NCI-H1105 (cell line): ENCODE measurements around the gene AHSG.
A peak's percentile ranks its signal among the peaks of the same experiment; 100 is the strongest.

Source experiments
- DNase-seq: peaks from one replicate; lab custom pipeline; 2025; lab: John Stamatoyannopoulos, UW

AHSG gene

DNA sequence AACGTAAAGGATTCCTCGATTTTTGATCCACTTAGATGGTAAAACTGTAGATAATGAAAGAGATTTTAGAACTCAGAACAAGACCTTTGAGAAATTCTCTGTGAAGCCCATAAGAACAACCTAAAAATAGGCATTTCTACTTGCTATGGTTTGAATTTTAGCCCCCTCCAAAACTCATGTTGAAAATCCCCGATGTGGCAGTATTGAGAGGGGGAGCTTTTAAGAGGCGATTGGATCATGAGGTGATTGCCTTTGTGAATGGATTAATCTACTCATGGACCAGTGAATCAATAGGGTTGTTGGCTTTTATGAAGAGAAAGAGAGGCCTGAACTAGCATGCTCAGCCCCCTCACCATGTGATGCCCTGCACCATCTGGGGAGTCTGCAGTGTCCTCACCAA lies 20.2 kb upstream of the AHSG start:
- DNase-seq: no peak

DNA sequence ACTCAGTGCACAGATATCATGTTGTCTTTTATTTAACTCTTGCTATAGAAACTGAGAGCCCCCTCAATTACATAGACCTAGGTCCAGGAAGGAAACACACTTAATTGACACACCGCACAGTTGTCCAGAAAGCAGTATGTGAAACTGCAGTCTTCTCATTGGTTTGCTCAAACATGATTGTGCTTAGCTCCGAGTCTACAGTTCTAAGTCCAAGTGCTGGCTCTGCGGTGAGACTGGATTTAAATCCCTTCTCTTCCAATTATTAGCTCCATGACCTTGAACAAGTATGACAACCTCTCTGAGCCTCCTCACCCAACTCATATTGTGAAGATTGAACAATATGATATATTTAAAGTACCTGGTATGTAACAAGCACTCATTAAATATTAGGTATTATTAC lies 19.0 kb upstream of the AHSG start:
- DNase-seq: no peak

- DNase-seq: no peak
Observed at GRCh38 chr3:186594591-186595113, 18.2 kb upstream of the AHSG start.

DNA sequence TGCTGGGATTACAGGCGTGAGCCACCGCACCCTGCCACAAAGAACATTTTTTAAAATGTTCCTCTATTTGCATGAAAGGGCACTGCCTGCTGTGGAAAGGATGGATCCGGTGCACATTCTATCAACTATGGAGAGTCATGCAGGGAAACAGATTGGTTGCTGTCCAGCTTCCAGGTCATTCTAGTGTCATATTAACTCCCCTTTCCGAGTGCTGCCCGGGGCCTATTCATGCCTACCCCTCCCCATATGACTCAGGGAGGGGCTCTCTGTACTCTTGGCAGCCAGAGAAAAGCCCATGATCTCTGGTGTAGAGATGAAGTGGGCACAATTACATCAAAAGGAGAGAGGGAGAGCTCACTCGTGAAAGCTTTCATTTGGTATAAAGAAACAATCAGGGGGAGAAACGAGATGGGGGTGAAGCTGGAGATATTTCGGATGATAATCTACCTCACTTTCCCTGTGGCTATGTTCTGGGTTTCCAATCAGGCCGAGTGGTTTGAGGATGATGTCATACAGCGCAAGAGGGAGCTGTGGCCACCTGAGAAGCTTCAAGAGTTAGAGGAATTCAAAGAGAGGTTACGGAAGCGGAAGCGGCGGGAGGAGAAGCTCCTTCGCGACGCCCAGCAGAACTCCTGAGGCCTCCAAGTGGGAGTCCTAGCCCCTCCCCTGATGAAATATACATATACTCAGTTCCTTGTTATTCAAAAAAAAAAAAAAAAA lies 16.1 kb upstream of the AHSG start:
- no peak for DNase-seq

GRCh38 chr3:186598108-186598784 lies 14.6 kb upstream of the AHSG start:
- no peak for DNase-seq

DNA sequence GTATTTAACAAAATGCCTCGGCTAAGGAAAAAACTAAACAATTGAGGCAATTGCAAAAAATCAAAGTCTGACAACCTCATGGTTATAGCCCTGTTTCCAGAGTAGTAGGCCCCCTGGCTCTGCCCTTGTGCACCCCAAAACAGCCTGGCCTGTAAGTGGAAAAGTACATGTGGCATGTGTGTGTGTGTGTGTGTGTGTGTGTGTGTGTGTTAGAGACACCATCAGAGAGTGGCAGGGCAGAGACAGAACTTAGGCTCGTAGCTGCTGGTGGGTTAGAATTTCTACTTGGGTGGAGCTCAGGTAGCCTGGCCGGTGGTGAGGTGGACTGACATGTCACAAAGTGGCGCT lies 14.1 kb upstream of the AHSG start:
- no peak for DNase-seq

DNA sequence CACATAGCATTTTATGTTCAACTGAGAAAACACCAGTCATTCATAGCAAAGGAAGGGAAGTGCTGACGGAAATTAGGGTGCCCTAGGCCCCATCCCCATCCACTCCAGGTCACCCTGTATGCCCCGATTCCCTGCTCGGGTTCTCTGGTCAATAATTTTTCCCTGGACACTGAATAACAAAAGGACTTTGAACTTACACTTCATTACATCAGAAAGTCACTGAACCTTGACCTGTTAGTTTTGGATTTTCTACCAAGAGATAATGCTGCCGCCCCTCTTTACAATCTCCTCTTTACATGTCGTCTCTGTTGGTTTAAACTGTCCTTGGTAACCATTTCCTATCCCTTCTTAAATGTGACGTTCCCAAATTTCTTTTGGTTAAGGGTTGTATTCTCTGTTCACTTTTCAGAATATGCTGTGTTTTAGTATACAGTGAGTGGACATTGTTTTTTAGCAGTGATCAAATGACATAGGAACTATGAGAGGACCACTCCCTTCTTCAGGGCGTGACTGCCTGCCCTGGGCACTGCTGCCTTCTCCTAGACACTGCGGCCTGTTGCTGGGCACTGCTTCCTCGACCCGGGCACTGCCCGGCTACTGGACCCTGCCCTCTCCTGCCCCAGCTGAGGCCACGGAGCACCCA lies 13.6 kb upstream of the AHSG start:
- no peak for DNase-seq

- no peak for DNase-seq
Observed at GRCh38 chr3:186599785-186600166, 13.1 kb upstream of the AHSG start.

DNA sequence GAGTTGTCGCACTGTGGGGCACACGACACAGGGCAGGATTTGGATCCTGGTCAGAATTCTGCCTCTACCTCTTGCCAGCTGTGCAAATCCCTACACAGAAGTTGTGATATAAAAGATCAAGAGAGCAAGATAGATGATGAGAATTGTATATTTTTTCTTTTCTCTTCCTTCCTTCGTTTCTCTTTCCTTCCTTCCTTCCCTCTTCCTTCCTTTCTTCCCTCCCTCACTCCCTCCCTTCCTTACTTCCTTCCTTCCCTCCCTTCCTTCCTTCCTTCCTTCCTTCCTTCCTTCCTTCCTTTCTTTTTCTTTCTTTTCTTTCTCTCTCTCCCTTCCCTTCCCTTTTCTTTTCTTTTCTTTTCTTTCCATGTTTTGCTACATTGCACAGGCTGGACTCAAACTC lies 12.0 kb upstream of the AHSG start:
- no peak for DNase-seq

DNA sequence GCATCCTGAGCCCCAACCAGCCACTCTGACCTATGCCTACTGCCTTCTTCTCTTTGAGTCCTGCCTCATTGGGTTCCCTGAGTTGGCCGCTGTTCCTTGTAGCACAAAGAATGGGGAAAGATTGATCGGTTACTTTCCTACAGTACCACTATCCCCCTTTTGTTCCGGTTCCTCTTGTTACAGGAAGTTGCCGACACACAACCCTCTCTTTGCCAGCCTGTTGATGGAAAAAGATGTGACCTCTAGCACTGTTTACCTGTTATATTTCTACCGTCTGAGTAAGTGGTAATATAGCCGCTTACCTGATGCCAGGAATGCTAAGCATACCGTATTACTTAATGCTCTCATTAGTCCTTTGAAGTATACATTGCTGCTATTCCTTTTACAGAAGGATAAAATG lies 9.7 kb upstream of the AHSG start:
- no peak for DNase-seq

DNA sequence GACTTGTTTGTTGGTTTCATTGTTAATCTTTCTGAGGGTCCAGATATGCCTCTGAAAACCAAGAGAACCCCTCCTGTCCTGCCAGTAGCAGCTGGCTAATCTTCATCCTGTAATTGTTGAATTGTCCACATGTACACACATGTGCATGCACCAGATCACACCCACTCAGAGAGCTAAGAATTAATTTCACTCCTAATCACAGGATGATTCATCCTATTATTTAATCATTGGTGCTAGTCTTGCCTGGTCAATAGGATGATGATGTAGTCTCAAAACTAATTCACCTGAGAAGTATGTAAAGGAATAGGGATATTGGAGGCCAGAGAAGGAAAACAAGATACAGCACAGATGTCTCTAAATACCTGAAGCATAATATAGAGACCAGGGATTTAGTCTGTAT lies 7.8 kb upstream of the AHSG start:
- no peak for DNase-seq

DNA sequence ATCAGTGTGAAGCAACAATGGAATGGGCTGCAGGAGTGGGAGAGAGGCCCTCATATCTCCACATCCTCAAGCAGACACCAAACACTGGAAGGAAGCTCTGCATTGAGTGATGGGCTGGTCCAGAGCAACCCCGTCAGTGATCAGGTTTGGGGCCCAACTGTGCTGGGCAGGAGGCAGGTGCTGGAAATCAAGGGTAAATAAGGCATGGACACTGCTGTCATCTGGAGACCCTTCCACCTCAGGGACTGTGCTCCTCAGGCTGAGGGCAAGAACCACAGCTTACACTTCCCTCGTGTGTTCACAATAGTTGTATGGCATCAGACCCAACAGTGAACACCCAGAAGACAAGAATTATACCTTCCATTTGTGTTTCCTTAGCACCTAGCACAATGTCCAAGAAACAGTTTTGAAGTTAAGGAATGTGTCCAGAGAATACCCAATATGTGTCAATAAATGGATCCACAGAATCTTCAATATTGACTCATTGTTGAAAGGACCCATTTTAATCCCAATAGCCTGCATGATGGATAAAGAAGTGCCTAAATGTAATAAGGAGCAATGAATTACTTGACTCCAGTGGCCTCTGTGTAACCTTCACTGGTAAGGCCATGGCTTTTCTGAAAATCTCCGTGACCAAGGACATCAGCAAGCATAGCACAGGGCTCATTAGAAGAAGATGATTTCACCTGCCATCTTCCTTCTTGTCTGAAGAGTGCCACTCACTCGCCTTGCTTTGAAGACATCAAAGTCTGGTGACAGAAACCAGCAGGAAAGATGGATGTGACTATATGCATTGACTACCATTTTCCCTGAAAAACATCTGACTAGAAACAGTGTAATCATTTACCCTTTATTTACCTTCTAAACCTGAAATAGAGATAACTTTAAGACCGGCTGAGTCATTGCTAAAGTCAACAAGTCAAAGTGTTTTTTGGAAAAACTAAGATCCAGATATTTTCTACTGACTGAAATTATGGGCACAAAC lies 7.0 kb upstream of the AHSG start:
- DNase-seq: no peak

DNA sequence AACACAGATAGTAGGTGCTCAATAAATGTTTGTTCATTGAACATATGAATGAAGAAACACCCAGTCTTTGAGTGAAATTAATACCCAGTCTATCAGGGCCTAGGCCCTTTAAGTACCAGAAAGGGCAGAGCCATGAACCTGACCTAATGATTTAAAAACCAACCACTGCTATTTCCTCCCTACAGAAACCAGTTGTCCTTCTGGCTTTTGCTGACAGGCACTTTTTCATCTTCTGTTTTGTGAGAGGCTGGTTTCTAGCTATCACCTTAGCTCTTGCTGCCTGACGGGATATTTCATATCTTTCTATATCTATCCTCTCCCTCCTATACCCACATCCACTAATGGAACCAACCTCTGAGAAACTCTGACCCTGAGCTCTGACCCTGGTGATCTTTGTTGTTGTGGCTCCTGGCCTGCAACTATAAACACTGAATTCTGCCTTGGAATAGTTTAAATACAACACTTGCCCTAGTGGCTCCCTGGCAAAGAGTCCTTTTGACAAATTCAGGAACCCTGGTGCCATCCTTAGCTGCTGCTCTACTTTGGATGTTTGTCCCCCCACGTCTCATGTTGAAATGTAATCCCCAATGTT lies 4.1 kb upstream of the AHSG start:
- DNase-seq: no peak

DNA sequence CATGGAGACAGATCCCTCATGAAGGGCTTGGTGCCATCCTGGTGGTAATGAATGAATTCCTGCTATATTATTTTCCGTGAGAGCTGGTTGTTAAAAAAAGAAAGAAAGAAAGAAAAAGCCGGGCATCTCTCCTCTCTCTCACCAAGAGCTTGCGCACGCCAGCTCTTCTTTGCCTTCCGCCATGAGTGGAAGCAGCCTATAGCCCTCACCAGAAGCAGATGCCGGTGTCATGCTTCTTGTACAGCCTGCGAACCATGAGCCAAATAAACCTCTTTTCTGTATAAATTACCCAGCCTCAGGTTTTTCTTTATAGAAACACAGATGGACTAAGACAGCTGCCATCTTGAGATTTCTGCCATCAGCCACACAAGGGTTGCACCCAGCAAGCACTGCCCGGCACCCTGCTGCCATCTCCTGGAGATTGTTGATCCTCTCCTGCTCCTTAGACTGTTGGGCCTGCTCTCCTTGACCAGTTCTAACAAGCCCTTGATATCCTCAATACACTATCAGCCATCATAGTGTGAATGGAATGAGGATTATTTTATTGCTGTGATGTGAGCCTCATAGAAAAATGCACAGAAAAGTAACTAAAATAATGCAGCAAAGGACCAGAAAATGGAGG lies 3.5 kb upstream of the AHSG start:
- no peak for DNase-seq

DNA sequence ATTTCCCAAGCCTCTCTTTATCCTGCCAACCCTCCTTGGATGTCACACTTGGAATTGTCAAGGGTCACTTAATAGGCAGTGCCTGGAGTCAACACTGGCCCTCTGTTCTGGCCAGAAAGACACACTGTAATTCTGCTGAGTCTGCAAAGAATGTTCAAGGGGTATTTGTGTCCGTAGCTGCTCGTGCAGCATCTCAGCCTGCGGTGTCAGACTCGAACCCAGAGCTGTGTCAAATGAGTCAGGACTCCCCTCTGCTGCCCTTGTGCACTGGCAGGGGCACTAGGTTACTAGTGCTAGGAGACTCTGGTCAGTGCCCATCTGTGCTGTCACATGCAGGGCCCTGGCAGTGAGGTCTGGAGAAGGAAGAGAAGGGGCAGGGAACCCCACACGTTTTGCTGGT lies 795 bp upstream of the AHSG start:
- DNase-seq: no peak

- DNase-seq: no peak
Observed at GRCh38 chr3:186613637-186614265, 891 bp downstream of the AHSG start.

- no peak for DNase-seq
Observed at GRCh38 chr3:186614266-186614596, 1.4 kb downstream of the AHSG start.

GRCh38 chr3:186614597-186615483 lies 2.0 kb downstream of the AHSG start:
- peak; percentile 86 for DNase-seq

- no peak for DNase-seq
Observed at GRCh38 chr3:186616299-186616617, 3.4 kb downstream of the AHSG start.
